Stimulated activated CD4-positive, alpha-beta T cell treated with anti-CD3 and anti-CD28 coated beads, Interleukin-15, amount 100 ng/mL, for 48 hours (primary cell): ENCODE results near the gene PRDM10.
"Not testable (repeated sequence)": the region's sequence is repeated elsewhere in the genome, so short reads cannot be mapped to it uniquely, and the experiment has no call there.

Source experiments
- DNase-seq, 2 donors: peaks; one replicate each; pipeline ENCODE4 v3.0.0-alpha.2; 2020; ENCODE audit warnings: low read depth in 2 of 2

PRDM10 gene

GRCh38 chr11:130015846-130016245 lies 13.2 kb upstream of the PRDM10 start:
- DNase-seq, result not testable (repeated sequence)

- no peak for DNase-seq
These were observed 5.7 kb upstream of the PRDM10 start for GRCh38 chr11:130008326-130008725.

GRCh38 chr11:130006929-130007328 lies 4.3 kb upstream of the PRDM10 start:
- DNase-seq, result no peak

GRCh38 chr11:130003717-130004001 lies 1.0 kb upstream of the PRDM10 start:
- DNase-seq, result no peak

- DNase-seq, result peak; percentile 78 to 85
These were observed 446 bp upstream of the PRDM10 start for GRCh38 chr11:130002846-130003716.

- peak; percentile 16 to 18 for DNase-seq
These were observed 929 bp downstream of the PRDM10 start for GRCh38 chr11:130001461-130002351.

- DNase-seq, result no peak
These were observed 2.0 kb downstream of the PRDM10 start for GRCh38 chr11:130000552-130001176.

- DNase-seq, result no peak
These were observed 3.2 kb downstream of the PRDM10 start for GRCh38 chr11:129999407-129999806.

GRCh38 chr11:129998905-129999304 lies 3.7 kb downstream of the PRDM10 start:
- no peak for DNase-seq

GRCh38 chr11:129998107-129998506 lies 4.5 kb downstream of the PRDM10 start:
- no peak for DNase-seq

GRCh38 chr11:129997513-129997912 lies 5.1 kb downstream of the PRDM10 start:
- no peak for DNase-seq

GRCh38 chr11:129996113-129996870 lies 6.3 kb downstream of the PRDM10 start:
- DNase-seq, result no peak

GRCh38 chr11:129995163-129995562 lies 7.5 kb downstream of the PRDM10 start:
- no peak for DNase-seq

GRCh38 chr11:129992161-129992944 lies 10.3 kb downstream of the PRDM10 start:
- peak; percentile 20 to 35 for DNase-seq

- no peak for DNase-seq
These were observed 13.4 kb downstream of the PRDM10 start for GRCh38 chr11:129989149-129989813.

GRCh38 chr11:129987950-129988349 lies 14.7 kb downstream of the PRDM10 start:
- no peak for DNase-seq

- DNase-seq, result no peak
These were observed 16.8 kb downstream of the PRDM10 start for GRCh38 chr11:129985823-129986222.

GRCh38 chr11:129980086-129980485 lies 22.5 kb downstream of the PRDM10 start:
- no peak for DNase-seq

- DNase-seq, result no peak
These were observed 23.5 kb downstream of the PRDM10 start for GRCh38 chr11:129979046-129979605.

GRCh38 chr11:129978447-129978846 lies 24.2 kb downstream of the PRDM10 start:
- DNase-seq, result no peak
